WTC11 (cell line): ENCODE measurements around the gene SPHK1. TPM values are rescaled to one million over a fixed set of nuclear protein-coding genes. Genes with fewer than 3 reads are reported as not detected.

Source experiments
- ETV6 ChIP-seq: sonication (generic); formaldehyde crosslinking; IDR thresholded peaks from 2 replicates; pipeline ENCODE4 v1.8.1; 2022; ENCODE audit warnings: mild to moderate bottlenecking, missing genetic modification reagents
- FOXK1 ChIP-seq: sonication (generic); formaldehyde crosslinking; IDR thresholded peaks from 2 replicates; pipeline ENCODE4 v1.8.0; 2022; ENCODE audit warnings: mild to moderate bottlenecking, moderate library complexity, missing genetic modification reagents
- NFATC4 ChIP-seq: fragments of 250-450 bp; sonication (Bioruptor Pico); IDR thresholded peaks from 2 replicates; pipeline ENCODE4 v1.9.0; 2021; ENCODE audit warnings: mild to moderate bottlenecking
- ZBTB21 ChIP-seq: sonication (generic); formaldehyde crosslinking; IDR thresholded peaks from 2 replicates; pipeline ENCODE4 v1.8.1; 2023; ENCODE audit warnings: mild to moderate bottlenecking, missing genetic modification reagents, borderline replicate concordance
- ZNF219 ChIP-seq: sonication (generic); formaldehyde crosslinking; IDR thresholded peaks from 2 replicates; pipeline ENCODE4 v1.8.0; 2023; ENCODE audit warnings: missing genetic modification reagents, mild to moderate bottlenecking, borderline replicate concordance
- ZNF263 ChIP-seq: sonication (generic); formaldehyde crosslinking; IDR thresholded peaks from 2 replicates; pipeline ENCODE4 v1.8.1; 2022; ENCODE audit warnings: low read depth, mild to moderate bottlenecking, moderate library complexity, missing genetic modification reagents
- total RNA-seq: library from RNA; stranded (reverse); gene quantifications from 3 replicates; pipeline ENCODE4 v1.2.3, GENCODE V29; 2021
- TF ChIP-seq, protein P1 (sequence below): fragments of 250-450 bp; sonication (Bioruptor Pico); IDR thresholded peaks from 2 replicates; pipeline ENCODE4 v1.9.0; 2021; ENCODE audit warnings: mild to moderate bottlenecking
- TF ChIP-seq, protein P2 (sequence below): sonication (generic); formaldehyde crosslinking; IDR thresholded peaks from 2 replicates; pipeline ENCODE4 v1.8.1; 2023; ENCODE audit warnings: mild to moderate bottlenecking, moderate library complexity, missing genetic modification reagents
- TF ChIP-seq, protein P3 (sequence below): sonication (generic); formaldehyde crosslinking; IDR thresholded peaks from 2 replicates; pipeline ENCODE4 v1.8.0; 2023; ENCODE audit warnings: missing genetic modification reagents, mild to moderate bottlenecking, borderline replicate concordance
- TF ChIP-seq, protein P4 (sequence below): sonication (generic); formaldehyde crosslinking; IDR thresholded peaks from 2 replicates; pipeline ENCODE4 v1.8.1; 2023; ENCODE audit warnings: mild to moderate bottlenecking, missing genetic modification reagents, borderline replicate concordance
- TF ChIP-seq, protein P5 (sequence below): fragments of 250-450 bp; sonication (Bioruptor Pico); conservative IDR thresholded peaks from 2 replicates; pipeline ENCODE4 v1.9.0; 2021; ENCODE audit warnings: mild to moderate bottlenecking
- TF ChIP-seq, protein P6 (sequence below): sonication (generic); formaldehyde crosslinking; IDR thresholded peaks from 2 replicates; pipeline ENCODE4 v1.8.0; 2022; ENCODE audit warnings: mild to moderate bottlenecking, missing genetic modification reagents
- TF ChIP-seq, protein P7 (sequence below): sonication (generic); formaldehyde crosslinking; IDR thresholded peaks from 2 replicates; pipeline ENCODE4 v1.8.0; 2023; ENCODE audit warnings: mild to moderate bottlenecking, missing genetic modification reagents
- TF ChIP-seq, protein P8 (sequence below): sonication (generic); formaldehyde crosslinking; IDR thresholded peaks from 2 replicates; pipeline ENCODE4 v1.8.0; 2022; ENCODE audit warnings: mild to moderate bottlenecking, missing genetic modification reagents
- TF ChIP-seq, protein P9 (sequence below): sonication (generic); formaldehyde crosslinking; IDR thresholded peaks from 2 replicates; pipeline ENCODE4 v1.8.1; 2022; ENCODE audit warnings: low read depth, missing genetic modification reagents, borderline replicate concordance

The SPHK1 gene
- total RNA-seq, 1 experiment from 2014 or later, result 2.5 TPM

DNA sequence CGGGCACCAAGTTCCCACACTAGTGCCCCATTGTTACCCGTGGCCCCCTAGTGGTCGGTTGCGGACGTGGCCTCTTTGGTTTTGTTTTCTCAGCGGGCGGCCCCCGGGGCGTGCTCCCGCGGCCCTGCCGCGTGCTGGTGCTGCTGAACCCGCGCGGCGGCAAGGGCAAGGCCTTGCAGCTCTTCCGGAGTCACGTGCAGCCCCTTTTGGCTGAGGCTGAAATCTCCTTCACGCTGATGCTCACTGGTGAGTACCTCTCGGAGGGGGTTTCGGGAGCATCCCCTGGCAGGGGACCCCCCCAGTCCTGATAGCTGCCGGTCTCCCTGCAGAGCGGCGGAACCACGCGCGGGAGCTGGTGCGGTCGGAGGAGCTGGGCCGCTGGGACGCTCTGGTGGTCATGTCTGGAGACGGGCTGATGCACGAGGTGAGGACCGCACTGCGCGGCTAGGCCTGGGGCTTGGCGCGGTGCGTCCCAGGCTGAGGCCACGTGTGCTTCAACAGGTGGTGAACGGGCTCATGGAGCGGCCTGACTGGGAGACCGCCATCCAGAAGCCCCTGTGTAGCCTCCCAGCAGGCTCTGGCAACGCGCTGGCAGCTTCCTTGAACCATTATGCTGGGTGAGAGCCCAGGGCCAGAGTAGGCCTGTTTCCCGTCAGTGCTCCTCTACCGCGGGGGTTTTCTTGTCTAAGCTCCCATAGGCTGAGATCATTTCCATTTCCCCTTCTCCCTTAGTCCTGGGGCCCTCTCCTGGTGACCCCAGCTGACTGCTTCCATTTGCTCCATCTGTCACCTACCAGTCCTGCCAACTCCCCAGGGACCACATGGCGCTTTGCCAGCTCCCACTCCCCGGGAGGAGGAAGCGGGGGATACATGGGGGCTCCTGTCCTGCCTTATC lies 1.7 kb downstream of the SPHK1 start (continued):
- TF ChIP-seq, protein P1, sequence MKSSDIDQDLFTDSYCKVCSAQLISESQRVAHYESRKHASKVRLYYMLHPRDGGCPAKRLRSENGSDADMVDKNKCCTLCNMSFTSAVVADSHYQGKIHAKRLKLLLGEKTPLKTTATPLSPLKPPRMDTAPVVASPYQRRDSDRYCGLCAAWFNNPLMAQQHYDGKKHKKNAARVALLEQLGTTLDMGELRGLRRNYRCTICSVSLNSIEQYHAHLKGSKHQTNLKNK (CRISPR knock-in tag), result no peak
- TF ChIP-seq, protein P2, sequence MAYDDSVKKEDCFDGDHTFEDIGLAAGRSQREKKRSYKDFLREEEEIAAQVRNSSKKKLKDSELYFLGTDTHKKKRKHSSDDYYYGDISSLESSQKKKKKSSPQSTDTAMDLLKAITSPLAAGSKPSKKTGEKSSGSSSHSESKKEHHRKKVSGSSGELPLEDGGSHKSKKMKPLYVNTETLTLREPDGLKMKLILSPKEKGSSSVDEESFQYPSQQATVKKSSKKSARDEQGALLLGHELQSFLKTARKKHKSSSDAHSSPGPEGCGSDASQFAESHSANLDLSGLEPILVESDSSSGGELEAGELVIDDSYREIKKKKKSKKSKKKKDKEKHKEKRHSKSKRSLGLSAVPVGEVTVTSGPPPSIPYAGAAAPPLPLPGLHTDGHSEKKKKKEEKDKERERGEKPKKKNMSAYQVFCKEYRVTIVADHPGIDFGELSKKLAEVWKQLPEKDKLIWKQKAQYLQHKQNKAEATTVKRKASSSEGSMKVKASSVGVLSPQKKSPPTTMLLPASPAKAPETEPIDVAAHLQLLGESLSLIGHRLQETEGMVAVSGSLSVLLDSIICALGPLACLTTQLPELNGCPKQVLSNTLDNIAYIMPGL (CRISPR knock-in tag), result peak; percentile 71; the same call in 1 of the 2 replicates
- TF ChIP-seq ETV6 (CRISPR knock-in tag), result no peak
- TF ChIP-seq ZNF263 (CRISPR knock-in tag), result peak; percentile 52; the same call in 1 of the 2 replicates
- TF ChIP-seq, protein P3, sequence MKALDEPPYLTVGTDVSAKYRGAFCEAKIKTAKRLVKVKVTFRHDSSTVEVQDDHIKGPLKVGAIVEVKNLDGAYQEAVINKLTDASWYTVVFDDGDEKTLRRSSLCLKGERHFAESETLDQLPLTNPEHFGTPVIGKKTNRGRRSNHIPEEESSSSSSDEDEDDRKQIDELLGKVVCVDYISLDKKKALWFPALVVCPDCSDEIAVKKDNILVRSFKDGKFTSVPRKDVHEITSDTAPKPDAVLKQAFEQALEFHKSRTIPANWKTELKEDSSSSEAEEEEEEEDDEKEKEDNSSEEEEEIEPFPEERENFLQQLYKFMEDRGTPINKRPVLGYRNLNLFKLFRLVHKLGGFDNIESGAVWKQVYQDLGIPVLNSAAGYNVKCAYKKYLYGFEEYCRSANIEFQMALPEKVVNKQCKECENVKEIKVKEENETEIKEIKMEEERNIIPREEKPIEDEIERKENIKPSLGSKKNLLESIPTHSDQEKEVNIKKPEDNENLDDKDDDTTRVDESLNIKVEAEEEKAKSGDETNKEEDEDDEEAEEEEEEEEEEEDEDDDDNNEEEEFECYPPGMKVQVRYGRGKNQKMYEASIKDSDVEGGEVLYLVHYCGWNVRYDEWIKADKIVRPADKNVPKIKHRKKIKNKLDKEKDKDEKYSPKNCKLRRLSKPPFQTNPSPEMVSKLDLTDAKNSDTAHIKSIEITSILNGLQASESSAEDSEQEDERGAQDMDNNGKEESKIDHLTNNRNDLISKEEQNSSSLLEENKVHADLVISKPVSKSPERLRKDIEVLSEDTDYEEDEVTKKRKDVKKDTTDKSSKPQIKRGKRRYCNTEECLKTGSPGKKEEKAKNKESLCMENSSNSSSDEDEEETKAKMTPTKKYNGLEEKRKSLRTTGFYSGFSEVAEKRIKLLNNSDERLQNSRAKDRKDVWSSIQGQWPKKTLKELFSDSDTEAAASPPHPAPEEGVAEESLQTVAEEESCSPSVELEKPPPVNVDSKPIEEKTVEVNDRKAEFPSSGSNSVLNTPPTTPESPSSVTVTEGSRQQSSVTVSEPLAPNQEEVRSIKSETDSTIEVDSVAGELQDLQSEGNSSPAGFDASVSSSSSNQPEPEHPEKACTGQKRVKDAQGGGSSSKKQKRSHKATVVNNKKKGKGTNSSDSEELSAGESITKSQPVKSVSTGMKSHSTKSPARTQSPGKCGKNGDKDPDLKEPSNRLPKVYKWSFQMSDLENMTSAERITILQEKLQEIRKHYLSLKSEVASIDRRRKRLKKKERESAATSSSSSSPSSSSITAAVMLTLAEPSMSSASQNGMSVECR, result peak; percentile 96
- TF ChIP-seq, protein P4, sequence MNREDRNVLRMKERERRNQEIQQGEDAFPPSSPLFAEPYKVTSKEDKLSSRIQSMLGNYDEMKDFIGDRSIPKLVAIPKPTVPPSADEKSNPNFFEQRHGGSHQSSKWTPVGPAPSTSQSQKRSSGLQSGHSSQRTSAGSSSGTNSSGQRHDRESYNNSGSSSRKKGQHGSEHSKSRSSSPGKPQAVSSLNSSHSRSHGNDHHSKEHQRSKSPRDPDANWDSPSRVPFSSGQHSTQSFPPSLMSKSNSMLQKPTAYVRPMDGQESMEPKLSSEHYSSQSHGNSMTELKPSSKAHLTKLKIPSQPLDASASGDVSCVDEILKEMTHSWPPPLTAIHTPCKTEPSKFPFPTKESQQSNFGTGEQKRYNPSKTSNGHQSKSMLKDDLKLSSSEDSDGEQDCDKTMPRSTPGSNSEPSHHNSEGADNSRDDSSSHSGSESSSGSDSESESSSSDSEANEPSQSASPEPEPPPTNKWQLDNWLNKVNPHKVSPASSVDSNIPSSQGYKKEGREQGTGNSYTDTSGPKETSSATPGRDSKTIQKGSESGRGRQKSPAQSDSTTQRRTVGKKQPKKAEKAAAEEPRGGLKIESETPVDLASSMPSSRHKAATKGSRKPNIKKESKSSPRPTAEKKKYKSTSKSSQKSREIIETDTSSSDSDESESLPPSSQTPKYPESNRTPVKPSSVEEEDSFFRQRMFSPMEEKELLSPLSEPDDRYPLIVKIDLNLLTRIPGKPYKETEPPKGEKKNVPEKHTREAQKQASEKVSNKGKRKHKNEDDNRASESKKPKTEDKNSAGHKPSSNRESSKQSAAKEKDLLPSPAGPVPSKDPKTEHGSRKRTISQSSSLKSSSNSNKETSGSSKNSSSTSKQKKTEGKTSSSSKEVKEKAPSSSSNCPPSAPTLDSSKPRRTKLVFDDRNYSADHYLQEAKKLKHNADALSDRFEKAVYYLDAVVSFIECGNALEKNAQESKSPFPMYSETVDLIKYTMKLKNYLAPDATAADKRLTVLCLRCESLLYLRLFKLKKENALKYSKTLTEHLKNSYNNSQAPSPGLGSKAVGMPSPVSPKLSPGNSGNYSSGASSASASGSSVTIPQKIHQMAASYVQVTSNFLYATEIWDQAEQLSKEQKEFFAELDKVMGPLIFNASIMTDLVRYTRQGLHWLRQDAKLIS, result no peak
- peak; percentile 90 for TF ChIP-seq ZNF219 (CRISPR knock-in tag)
- TF ChIP-seq, protein P5, sequence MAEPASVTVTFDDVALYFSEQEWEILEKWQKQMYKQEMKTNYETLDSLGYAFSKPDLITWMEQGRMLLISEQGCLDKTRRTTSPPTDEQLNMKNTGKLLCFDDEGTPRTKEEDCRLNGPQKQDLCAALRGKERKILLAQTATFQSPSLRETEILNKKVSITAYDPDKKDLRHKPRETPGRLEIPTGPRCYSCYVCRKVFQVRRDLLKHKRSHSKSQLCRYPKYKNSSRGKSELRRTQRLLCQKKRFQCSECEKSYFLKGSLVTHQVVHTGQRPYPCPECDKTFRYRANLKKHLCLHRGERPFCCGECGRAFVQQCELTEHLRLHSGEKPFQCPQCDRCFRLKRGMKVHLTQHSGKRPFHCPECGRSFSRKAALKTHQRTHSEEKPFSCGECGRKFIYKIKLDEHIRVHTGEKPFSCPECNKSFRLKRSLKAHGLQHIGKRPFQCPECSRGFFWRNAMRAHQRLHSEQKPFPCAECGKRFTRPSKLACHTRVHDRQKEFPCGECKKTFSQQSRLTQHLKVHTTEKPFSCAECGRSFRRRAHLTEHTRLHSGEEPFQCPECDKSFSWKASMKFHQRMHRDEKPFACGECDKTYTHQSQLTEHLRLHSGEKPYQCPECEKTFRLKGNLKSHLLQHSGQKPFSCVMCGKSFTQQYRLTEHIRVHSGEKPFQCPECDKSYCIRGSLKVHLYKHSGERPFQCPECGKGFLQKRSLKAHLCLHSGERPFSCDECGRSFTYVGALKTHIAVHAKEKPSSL (CRISPR knock-in tag), result no peak
- 0 out of 2 replicates have a peak, but pooled peaks have one; percentile 45 for TF ChIP-seq FOXK1 (CRISPR knock-in tag)
- TF ChIP-seq, protein P6, sequence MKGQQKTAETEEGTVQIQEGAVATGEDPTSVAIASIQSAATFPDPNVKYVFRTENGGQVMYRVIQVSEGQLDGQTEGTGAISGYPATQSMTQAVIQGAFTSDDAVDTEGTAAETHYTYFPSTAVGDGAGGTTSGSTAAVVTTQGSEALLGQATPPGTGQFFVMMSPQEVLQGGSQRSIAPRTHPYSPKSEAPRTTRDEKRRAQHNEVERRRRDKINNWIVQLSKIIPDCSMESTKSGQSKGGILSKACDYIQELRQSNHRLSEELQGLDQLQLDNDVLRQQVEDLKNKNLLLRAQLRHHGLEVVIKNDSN (CRISPR knock-in tag), result peak; percentile 87
- TF ChIP-seq, protein P7, sequence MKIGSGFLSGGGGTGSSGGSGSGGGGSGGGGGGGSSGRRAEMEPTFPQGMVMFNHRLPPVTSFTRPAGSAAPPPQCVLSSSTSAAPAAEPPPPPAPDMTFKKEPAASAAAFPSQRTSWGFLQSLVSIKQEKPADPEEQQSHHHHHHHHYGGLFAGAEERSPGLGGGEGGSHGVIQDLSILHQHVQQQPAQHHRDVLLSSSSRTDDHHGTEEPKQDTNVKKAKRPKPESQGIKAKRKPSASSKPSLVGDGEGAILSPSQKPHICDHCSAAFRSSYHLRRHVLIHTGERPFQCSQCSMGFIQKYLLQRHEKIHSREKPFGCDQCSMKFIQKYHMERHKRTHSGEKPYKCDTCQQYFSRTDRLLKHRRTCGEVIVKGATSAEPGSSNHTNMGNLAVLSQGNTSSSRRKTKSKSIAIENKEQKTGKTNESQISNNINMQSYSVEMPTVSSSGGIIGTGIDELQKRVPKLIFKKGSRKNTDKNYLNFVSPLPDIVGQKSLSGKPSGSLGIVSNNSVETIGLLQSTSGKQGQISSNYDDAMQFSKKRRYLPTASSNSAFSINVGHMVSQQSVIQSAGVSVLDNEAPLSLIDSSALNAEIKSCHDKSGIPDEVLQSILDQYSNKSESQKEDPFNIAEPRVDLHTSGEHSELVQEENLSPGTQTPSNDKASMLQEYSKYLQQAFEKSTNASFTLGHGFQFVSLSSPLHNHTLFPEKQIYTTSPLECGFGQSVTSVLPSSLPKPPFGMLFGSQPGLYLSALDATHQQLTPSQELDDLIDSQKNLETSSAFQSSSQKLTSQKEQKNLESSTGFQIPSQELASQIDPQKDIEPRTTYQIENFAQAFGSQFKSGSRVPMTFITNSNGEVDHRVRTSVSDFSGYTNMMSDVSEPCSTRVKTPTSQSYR (CRISPR knock-in tag), result peak; percentile 70; the same call in 1 of the 2 replicates
- TF ChIP-seq, protein P8, sequence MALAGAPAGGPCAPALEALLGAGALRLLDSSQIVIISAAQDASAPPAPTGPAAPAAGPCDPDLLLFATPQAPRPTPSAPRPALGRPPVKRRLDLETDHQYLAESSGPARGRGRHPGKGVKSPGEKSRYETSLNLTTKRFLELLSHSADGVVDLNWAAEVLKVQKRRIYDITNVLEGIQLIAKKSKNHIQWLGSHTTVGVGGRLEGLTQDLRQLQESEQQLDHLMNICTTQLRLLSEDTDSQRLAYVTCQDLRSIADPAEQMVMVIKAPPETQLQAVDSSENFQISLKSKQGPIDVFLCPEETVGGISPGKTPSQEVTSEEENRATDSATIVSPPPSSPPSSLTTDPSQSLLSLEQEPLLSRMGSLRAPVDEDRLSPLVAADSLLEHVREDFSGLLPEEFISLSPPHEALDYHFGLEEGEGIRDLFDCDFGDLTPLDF (CRISPR knock-in tag), result peak; percentile 88
- no peak for TF ChIP-seq ZBTB21
- TF ChIP-seq, protein P9, sequence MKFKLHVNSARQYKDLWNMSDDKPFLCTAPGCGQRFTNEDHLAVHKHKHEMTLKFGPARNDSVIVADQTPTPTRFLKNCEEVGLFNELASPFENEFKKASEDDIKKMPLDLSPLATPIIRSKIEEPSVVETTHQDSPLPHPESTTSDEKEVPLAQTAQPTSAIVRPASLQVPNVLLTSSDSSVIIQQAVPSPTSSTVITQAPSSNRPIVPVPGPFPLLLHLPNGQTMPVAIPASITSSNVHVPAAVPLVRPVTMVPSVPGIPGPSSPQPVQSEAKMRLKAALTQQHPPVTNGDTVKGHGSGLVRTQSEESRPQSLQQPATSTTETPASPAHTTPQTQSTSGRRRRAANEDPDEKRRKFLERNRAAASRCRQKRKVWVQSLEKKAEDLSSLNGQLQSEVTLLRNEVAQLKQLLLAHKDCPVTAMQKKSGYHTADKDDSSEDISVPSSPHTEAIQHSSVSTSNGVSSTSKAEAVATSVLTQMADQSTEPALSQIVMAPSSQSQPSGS (CRISPR knock-in tag), result peak; percentile 76; the same call in 1 of the 2 replicates
- no peak for TF ChIP-seq NFATC4 (CRISPR knock-in tag)
